HG02610 (cell line): Measurements from ENCODE around the gene ICAM1.
"Not testable (repeated sequence)": the region's sequence is repeated elsewhere in the genome, so short reads cannot be mapped to it uniquely, and the experiment has no call there.

ENCODE experiments used
- ATAC-seq: cut with Tn5 transposase; IDR thresholded peaks from one replicate; pipeline ENCODE4 v1.9.1; 2021; ENCODE audit warnings: mild to moderate bottlenecking, moderate library complexity; ENCODE audit not compliant: unreplicated experiment

ICAM1 gene

GRCh38 chr19:10274589-10274988, 3.7 kb downstream of the ICAM1 start:
- no peak for ATAC-seq

GRCh38 chr19:10277795-10278589, 7.1 kb downstream of the ICAM1 start:
- no peak for ATAC-seq

- no peak for ATAC-seq
Measured at GRCh38 chr19:10278935-10279334, 8.0 kb downstream of the ICAM1 start.

GRCh38 chr19:10279737-10280442, 9.0 kb downstream of the ICAM1 start:
- ATAC-seq, result no peak

DNA sequence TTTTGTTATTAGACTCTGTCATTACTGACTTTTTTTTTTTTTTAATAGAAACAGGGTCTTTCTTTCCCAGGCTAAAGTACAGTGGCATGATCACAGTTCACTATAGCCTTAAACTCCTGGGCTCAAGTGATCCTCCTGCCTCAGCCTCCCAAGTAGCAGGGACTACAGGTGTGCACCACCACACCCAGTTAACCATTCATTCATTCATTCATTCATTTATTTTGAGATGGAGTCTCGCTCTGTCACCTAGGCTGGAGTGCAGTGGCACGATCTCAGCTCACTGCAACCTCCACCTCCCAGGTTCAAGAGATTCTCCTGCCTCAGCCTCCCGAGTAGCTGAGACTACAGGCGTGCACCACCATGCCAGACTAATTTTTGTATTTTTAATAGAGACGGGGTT, 11.1 kb downstream of the ICAM1 start:
- ATAC-seq, result not testable (repeated sequence)

DNA sequence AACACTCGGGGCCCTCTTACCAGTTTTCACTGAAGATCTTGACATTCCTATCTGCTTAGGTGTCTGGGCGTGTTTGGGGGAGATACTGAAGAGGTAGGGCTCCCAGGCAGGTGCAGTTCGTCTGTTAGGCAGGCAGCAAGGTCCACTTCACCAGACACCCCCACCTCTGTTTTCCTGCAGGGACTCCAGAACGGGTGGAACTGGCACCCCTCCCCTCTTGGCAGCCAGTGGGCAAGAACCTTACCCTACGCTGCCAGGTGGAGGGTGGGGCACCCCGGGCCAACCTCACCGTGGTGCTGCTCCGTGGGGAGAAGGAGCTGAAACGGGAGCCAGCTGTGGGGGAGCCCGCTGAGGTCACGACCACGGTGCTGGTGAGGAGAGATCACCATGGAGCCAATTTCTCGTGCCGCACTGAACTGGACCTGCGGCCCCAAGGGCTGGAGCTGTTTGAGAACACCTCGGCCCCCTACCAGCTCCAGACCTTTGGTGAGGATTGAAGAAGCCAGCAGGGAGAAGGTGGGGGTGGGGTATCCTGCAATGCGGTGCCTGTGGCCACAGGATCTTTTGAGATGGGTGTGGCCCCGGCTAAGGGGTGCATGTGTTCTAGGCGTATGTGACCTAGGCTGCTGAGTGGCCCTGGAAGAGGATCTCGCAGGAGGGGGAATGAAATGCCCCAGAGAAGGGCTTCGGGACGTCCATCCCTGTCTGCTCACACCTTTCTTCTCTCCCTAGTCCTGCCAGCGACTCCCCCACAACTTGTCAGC, 12.6 kb downstream of the ICAM1 start:
- no peak for ATAC-seq

DNA sequence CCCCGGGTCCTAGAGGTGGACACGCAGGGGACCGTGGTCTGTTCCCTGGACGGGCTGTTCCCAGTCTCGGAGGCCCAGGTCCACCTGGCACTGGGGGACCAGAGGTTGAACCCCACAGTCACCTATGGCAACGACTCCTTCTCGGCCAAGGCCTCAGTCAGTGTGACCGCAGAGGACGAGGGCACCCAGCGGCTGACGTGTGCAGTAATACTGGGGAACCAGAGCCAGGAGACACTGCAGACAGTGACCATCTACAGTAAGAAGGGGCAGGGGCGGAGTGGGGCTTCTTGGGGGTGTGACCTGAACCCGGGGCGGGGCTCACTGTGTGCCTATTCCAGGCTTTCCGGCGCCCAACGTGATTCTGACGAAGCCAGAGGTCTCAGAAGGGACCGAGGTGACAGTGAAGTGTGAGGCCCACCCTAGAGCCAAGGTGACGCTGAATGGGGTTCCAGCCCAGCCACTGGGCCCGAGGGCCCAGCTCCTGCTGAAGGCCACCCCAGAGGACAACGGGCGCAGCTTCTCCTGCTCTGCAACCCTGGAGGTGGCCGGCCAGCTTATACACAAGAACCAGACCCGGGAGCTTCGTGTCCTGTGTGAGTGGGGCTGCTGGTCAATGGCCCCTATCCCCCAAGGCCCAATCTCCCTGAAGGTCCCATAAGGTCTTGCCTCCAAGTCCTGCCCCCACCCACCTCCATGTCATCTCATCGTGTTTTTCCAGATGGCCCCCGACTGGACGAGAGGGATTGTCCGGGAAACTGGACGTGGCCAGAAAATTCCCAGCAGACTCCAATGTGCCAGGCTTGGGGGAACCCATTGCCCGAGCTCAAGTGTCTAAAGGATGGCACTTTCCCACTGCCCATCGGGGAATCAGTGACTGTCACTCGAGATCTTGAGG, 13.4 kb downstream of the ICAM1 start:
- no peak for ATAC-seq

- no peak for ATAC-seq
Measured at GRCh38 chr19:10284960-10285278, 14.0 kb downstream of the ICAM1 start.

- no peak for ATAC-seq
Measured at GRCh38 chr19:10285393-10285792, 14.5 kb downstream of the ICAM1 start.

DNA sequence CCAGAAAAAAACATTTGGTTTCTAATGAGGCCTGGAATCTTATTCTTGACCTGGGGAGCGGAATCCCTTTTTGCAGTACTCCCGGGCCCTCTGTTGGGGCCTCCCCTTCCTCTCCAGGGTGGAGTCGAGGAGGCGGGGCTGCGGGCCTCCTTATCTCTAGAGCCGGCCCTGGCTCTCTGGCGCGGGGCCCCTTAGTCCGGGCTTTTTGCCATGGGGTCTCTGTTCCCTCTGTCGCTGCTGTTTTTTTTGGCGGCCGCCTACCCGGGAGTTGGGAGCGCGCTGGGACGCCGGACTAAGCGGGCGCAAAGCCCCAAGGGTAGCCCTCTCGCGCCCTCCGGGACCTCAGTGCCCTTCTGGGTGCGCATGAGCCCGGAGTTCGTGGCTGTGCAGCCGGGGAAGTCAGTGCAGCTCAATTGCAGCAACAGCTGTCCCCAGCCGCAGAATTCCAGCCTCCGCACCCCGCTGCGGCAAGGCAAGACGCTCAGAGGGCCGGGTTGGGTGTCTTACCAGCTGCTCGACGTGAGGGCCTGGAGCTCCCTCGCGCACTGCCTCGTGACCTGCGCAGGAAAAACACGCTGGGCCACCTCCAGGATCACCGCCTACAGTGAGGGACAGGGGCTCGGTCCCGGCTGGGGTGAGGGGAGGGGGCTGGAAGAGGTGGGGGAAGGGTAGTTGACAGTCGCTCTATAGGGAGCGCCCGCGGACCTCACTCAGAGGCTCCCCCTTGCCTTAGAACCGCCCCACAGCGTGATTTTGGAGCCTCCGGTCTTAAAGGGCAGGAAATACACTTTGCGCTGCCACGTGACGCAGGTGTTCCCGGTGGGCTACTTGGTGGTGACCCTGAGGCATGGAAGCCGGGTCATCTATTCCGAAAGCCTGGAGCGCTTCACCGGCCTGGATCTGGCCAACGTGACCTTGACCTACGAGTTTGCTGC, 16.1 kb downstream of the ICAM1 start, which contains the start of gene ICAM4:
ICAM4 (plus strand) TSS at position 153 of the 935 bp plus-strand sequence; CDS start at position 211, 58 bp downstream.
- no peak for ATAC-seq

GRCh38 chr19:10288662-10289166, 17.8 kb downstream of the ICAM1 start:
- ATAC-seq, result no peak

- no peak for ATAC-seq
Measured at GRCh38 chr19:10289167-10289835, 18.4 kb downstream of the ICAM1 start.

GRCh38 chr19:10289836-10290356, 19.0 kb downstream of the ICAM1 start, which contains the start of gene ICAM5:
TSS of gene ICAM5 (plus strand) at chr19:10289952. CDS start at chr19:10290044, 92 bp downstream.
- no peak for ATAC-seq

DNA sequence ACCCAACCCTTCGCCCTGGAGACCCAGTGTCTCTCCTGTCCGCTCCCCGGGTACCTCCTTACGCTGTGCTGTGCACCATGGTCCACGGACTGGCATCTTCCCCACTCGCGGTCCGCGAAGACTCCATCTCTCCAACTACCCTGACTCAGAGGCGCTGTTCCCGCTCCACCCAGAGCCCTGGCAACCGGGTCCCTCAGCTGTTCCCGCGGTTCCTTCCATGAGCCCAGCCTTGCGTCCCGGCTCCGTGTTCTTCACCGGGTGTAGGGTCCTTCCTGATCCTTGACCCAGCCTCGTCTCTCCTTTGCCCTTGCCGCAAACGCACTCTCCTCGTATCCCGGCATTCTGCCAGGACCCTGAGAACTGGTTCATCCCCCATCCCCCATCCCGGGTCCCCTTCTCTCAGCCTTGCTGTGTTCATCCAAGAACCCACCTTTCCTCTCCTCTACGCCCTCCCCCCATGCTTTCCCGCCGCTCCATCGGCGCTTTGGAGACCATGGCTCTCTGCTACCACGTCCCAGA, 19.5 kb downstream of the ICAM1 start:
- no peak for ATAC-seq

- ATAC-seq, result no peak
Measured at GRCh38 chr19:10290876-10291553, 20.1 kb downstream of the ICAM1 start.

- ATAC-seq, result no peak
Measured at GRCh38 chr19:10291554-10292205, 20.8 kb downstream of the ICAM1 start.

DNA sequence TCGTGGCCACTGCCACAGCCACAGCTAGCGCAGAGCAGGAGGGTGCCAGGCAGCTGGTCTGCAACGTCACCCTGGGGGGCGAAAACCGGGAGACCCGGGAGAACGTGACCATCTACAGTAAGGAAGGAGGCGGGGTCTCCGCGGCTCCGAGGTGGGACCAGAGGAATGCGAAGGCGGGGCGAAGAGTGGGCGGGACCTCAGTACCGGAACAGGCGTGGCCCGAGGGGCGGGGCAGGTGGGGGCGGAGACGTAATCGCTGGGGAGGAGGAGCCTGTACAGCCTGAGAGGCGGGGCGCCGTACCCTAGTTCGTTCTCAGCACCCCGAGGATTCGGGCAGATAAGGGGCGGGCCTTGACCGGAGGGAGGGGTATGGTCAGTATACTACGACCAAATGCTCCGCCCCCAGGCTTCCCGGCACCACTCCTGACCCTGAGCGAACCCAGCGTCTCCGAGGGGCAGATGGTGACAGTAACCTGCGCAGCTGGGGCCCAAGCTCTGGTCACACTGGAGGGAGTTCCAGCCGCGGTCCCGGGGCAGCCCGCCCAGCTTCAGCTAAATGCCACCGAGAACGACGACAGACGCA, 21.4 kb downstream of the ICAM1 start:
- ATAC-seq, result peak; percentile 40
